ENCODE data around the gene KICS2. TPM values are rescaled to one million over a fixed set of nuclear protein-coding genes. Genes with fewer than 3 reads are reported as not detected.

The KICS2 gene
- total RNA-seq, 2 donors from 2014 or later, result 3.1 to 5.7 TPM

DNA sequence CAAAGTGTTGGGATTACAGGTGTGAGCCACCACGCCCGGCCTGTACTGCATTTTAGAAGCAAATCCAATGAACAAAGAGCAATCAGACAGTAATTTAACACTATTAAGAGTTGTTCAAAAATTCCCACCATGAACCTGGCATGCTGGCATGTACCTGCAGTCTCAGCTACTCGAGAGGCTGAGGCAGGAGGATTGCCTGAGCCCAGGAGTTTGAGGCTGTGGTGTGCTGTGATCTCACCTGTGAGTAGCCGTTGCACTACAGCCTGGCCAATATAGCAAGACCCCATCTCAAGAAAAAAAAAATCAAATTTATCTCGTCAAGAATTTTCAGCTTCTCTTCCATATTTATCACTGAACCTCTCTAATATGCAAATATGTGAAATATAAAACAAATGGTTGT lies 39.7 kb upstream of the KICS2 start:
- ATAC-seq (ENCODE audit: insufficient number of reproducible peaks, low FRiP score, low read depth) (no peak), DNase-seq (ENCODE audit: low spot score) (no peak)
- Histone ChIP-seq H3K9me3 (no peaks in the 10 kb centered on the region), H3K36me3 (no peaks in the 10 kb centered on the region), H3K4me1 (ENCODE audit: control insufficient read depth in 1 of 2, low read depth in 2 of 2) (no peaks in the 10 kb centered on the region), H3K27me3 (replicated peaks; ENCODE audit: insufficient read depth) (no peaks in the 10 kb centered on the region), H3K27ac (no peak overlapping the region), H3K4me3 (no peak overlapping the region)
- TF ChIP-seq, protein P1, sequence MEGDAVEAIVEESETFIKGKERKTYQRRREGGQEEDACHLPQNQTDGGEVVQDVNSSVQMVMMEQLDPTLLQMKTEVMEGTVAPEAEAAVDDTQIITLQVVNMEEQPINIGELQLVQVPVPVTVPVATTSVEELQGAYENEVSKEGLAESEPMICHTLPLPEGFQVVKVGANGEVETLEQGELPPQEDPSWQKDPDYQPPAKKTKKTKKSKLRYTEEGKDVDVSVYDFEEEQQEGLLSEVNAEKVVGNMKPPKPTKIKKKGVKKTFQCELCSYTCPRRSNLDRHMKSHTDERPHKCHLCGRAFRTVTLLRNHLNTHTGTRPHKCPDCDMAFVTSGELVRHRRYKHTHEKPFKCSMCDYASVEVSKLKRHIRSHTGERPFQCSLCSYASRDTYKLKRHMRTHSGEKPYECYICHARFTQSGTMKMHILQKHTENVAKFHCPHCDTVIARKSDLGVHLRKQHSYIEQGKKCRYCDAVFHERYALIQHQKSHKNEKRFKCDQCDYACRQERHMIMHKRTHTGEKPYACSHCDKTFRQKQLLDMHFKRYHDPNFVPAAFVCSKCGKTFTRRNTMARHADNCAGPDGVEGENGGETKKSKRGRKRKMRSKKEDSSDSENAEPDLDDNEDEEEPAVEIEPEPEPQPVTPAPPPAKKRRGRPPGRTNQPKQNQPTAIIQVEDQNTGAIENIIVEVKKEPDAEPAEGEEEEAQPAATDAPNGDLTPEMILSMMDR (IDR thresholded peaks at IDR 0.05), result no peak

DNA sequence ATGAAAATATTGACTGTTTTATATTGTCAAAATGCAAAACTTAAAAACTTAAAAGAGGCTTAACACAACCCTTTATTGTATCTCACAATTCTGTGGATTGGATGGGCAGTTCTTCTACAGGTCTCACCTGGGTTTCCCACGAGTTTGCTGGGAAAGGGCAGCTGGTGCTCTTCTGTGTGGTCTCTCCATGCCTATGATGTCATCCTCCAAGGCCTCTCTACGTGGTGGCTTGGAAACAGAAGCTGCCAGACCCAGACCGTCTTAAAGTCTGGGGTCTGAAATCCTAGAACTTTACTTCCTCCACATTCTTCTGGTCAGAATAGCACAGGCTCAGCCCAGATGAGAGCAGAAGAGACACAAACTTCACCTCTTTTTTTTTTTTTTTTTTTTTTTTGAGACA lies 36.5 kb upstream of the KICS2 start:
- Histone ChIP-seq H3K36me3 (no peaks in the 10 kb centered on the region), H3K27ac (no peak overlapping the region), H3K4me3 (no peak overlapping the region), H3K9me3 (no peaks in the 10 kb centered on the region), H3K4me1 (ENCODE audit: control insufficient read depth in 1 of 2, low read depth in 2 of 2) (no peaks in the 10 kb centered on the region), H3K27me3 (replicated peaks; ENCODE audit: insufficient read depth) (no peaks in the 10 kb centered on the region)
- DNase-seq (ENCODE audit: low spot score) (no peak), ATAC-seq (ENCODE audit: insufficient number of reproducible peaks, low FRiP score, low read depth) (no peak)
- TF ChIP-seq, protein P1 (IDR thresholded peaks at IDR 0.05), result no peak

DNA sequence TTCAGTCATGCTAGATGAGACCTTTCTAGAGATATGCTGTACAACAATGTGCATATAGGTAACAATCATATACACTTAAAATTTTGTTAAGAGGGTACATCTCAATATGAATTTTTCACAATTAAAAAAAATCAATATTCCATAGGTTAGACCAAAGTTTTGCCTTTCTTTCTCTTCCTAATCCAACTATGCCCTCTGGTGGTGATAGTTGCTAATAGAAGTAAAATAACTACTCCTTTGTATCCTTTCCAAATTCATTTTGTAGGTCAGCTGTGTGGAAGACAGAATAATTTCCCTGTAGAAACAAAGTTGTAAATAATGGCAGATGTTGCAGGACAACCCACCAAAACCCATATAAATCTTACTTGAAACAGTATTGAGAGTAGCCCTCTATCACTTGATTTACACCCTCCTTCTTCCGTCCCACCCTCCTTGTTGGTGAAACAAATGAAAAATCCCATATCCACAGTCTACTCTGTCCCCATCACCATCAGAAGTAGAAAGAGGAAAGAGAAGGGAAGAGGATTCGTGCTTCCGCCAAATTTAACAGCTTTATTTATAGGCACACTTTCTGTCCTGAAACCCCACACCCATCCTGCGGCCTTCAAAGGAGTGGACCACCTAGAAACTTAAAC lies 34.2 kb upstream of the KICS2 start:
- no peak for DNase-seq (ENCODE audit: low spot score)
- TF ChIP-seq, protein P1 (IDR thresholded peaks at IDR 0.05), result peak; percentile 67
- no peak for ATAC-seq (ENCODE audit: insufficient number of reproducible peaks, low FRiP score, low read depth)

DNA sequence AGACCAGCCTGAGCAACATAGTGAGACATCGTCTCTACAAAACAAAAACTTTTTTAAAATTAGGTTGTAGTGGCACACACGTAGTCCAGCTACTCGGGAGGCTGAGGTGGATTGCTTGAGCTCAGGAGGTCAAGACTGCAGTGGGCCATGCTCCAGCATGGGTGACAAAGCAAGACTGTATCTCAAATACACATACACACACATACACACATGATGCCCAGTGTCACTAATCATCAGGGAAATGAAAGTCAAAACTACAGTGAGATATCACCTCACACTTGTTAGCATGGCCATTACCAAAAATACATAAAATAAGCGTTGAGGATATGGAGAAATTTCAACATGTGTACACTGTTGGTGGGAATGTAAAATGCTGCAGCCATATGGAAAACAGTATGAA lies 33.2 kb upstream of the KICS2 start:
- DNase-seq (ENCODE audit: low spot score) (no peak), ATAC-seq (ENCODE audit: insufficient number of reproducible peaks, low FRiP score, low read depth) (no peak)
- TF ChIP-seq, protein P1 (IDR thresholded peaks at IDR 0.05), result no peak
- Histone ChIP-seq H3K4me3 (no peak overlapping the region), H3K27ac (no peak overlapping the region), H3K9me3 (no peaks in the 10 kb centered on the region), H3K27me3 (replicated peaks; ENCODE audit: insufficient read depth) (no peaks in the 10 kb centered on the region), H3K36me3 (no peaks in the 10 kb centered on the region), H3K4me1 (ENCODE audit: control insufficient read depth in 1 of 2, low read depth in 2 of 2) (peaks cover 6% of the 10 kb centered on the region in 2 donors)

More for the DNA sequence above, 34.2 kb upstream of the KICS2 start:
- H3K9me3 ChIP-seq, result no peaks in the 10 kb centered on the region
- no peak overlapping the region for H3K4me3 ChIP-seq
- H3K27ac ChIP-seq, result no peak overlapping the region
- H3K27me3 ChIP-seq (replicated peaks; ENCODE audit: insufficient read depth), result no peaks in the 10 kb centered on the region
- H3K36me3 ChIP-seq, result no peaks in the 10 kb centered on the region
- H3K4me1 ChIP-seq (ENCODE audit: control insufficient read depth in 1 of 2, low read depth in 2 of 2), result peaks cover 6% of the 10 kb centered on the region in 2 donors

DNA sequence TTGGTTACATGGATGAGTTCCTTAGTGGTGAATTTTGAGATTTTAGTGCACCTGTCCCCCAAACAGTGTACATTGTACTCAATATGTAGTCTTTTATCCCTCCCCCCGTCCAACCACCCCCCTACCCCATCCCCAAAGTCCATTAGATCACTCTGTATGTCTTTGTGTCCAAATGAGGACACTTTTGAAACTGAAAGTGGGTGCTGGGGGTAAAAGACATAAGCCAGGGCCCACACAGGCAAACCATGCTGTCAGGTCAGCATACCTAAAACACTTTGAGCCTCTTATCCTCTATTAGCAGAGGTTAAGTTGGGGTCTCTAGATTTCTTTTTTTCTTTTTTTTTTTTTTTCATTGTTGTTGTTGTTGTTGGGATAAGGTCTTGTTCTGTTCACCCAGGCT lies 31.3 kb upstream of the KICS2 start:
- DNase-seq (ENCODE audit: low spot score) (no peak), ATAC-seq (ENCODE audit: insufficient number of reproducible peaks, low FRiP score, low read depth) (no peak)
- H3K27me3 ChIP-seq (replicated peaks; ENCODE audit: insufficient read depth), result no peaks in the 10 kb centered on the region
- no peak overlapping the region for H3K4me3 ChIP-seq
- H3K9me3 ChIP-seq, result no peaks in the 10 kb centered on the region
- no peaks in the 10 kb centered on the region for H3K36me3 ChIP-seq
- TF ChIP-seq, protein P1 (IDR thresholded peaks at IDR 0.05), result no peak
- peaks cover 6% of the 10 kb centered on the region in 2 donors for H3K4me1 ChIP-seq (ENCODE audit: control insufficient read depth in 1 of 2, low read depth in 2 of 2)
- H3K27ac ChIP-seq, result no peak overlapping the region
